Activated CD4-positive, alpha-beta memory T cell treated with anti-CD3 and anti-CD28 coated beads, Interleukin-2, amount 10 ng/mL, durations not matched to agents 7 days and 5 days (primary cell): Measurements from ENCODE around the gene USP44. TPM values are rescaled to one million over a fixed set of nuclear protein-coding genes. Genes with fewer than 3 reads are reported as not detected.
"Not testable (repeated sequence)": the region's sequence is repeated elsewhere in the genome, so short reads cannot be mapped to it uniquely, and the experiment has no call there.

ENCODE experiments used
- CTCF ChIA-PET: fragments of 350-600 bp; sonication (Branson Sonifier 250); formaldehyde crosslinking; loops from one replicate; lab custom pipeline; 2021; ENCODE audit warnings: antibody characterized with exemption, inconsistent platforms; lab: Charles Lee
- POLR2A ChIA-PET: fragments of 350-600 bp; sonication (Branson Sonifier 250); formaldehyde crosslinking; loops from one replicate; lab custom pipeline; 2021; ENCODE audit warnings: antibody characterized with exemption; lab: Charles Lee
- DNase-seq: peaks from one replicate; pipeline ENCODE4 v3.0.0-alpha.2; 2020
- H3K27ac Mint-ChIP-seq: one replicate; pipeline ENCODE4 v1.8.0; 2021; ENCODE audit warnings: mild to moderate bottlenecking, mixed read lengths
- H3K27me3 Mint-ChIP-seq: one replicate; pipeline ENCODE4 v1.8.0; 2021; ENCODE audit warnings: mixed read lengths
- H3K36me3 Mint-ChIP-seq: one replicate; pipeline ENCODE4 v1.8.0; 2021; ENCODE audit warnings: low read depth, mixed read lengths
- H3K4me1 Mint-ChIP-seq: one replicate; pipeline ENCODE4 v1.8.0; 2021; ENCODE audit warnings: mixed read lengths
- H3K4me3 Mint-ChIP-seq: one replicate; pipeline ENCODE4 v1.8.0; 2021; ENCODE audit warnings: mild to moderate bottlenecking, mixed read lengths
- H3K9me3 Mint-ChIP-seq: one replicate; pipeline ENCODE4 v1.8.0; 2021; ENCODE audit warnings: mixed read lengths
- total RNA-seq, 2 experiments: library from RNA; stranded (reverse); gene quantifications; one replicate each; pipeline ENCODE4 v1.2.3, GENCODE V29; 2021

Gene USP44
- total RNA-seq, 2 experiments from 2014 or later, result 0.88 to 1.5 TPM

GRCh38 chr12:95492462-95492861 is 58.8 kb downstream of the USP44 start:
- ChIA-PET POLR2A (no interaction called here), CTCF (no interaction called here)
- DNase-seq, result no peak
- Mint-ChIP-seq H3K27me3 (no peaks in the 10 kb centered on the region), H3K9me3 (no peaks in the 10 kb centered on the region), H3K4me3 (no peak overlapping the region), H3K4me1 (no peaks in the 10 kb centered on the region), H3K36me3 (peaks cover 45% of the 10 kb centered on the region), H3K27ac (no peak overlapping the region)

DNA sequence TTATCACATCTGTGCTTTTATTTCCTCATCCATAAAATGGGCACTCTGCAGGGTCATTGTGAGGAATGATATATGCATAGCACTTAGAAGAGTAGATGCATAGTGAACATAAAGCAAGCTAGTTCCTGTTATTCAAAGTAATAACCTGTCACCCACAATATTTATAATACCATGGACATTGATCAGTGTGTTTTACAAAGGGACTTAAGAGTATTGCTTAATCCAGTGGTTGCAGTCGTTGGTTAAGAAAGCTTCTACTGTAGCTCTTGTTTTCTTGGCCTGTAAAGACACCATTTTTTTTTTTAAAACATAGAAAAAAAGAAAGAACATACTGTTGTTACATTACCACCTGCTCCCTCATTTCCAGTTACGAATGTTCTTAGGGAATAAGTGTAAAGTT is 64.3 kb downstream of the USP44 start:
- Mint-ChIP-seq H3K27ac (no peak overlapping the region), H3K4me1 (peaks cover 8% of the 10 kb centered on the region), H3K4me3 (no peak overlapping the region), H3K27me3 (no peaks in the 10 kb centered on the region), H3K36me3 (peaks cover 46% of the 10 kb centered on the region), H3K9me3 (no peaks in the 10 kb centered on the region)
- ChIA-PET CTCF (no interaction called here), POLR2A (interaction anchor here (2.8 kb wide), 1 partner anchor 13 kb away, joined by 14 read pairs; the partner anchor contains the start of gene METAP2)
- no peak for DNase-seq

GRCh38 chr12:95484524-95484923 is 66.8 kb downstream of the USP44 start:
- DNase-seq, result no peak
- no peak overlapping the region for H3K4me3 Mint-ChIP-seq
- peaks cover 29% of the 10 kb centered on the region for H3K4me1 Mint-ChIP-seq
- no peaks in the 10 kb centered on the region for H3K27me3 Mint-ChIP-seq
- ChIA-PET CTCF (no interaction called here), POLR2A (no interaction called here)
- H3K9me3 Mint-ChIP-seq, result no peaks in the 10 kb centered on the region
- no peak overlapping the region for H3K27ac Mint-ChIP-seq
- peaks cover 47% of the 10 kb centered on the region for H3K36me3 Mint-ChIP-seq

DNA sequence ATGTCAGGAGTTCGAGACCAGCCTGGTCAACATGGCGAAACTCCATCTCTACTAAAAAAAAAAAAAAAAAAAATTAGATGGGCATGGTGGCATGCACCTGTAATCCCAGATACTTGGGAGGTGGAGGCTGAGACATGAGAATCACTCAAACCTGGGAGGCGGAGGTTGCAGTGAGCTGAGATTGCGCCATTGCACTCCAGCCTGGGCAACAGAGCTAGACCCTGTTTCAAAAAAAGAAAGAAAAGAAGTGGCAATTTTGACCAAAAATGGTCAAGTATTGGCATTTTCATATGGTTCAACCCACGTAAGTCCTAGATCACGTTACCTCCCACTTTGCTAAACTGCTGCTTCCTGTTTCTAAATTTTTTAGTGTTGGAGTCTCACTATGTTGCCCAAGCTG is 68.7 kb downstream of the USP44 start:
- DNase-seq, H3K4me3 Mint-ChIP-seq, H3K9me3 Mint-ChIP-seq, H3K27me3 Mint-ChIP-seq, H3K27ac Mint-ChIP-seq: not testable (repeated sequence)
- peaks cover 60% of the 10 kb centered on the region for H3K36me3 Mint-ChIP-seq
- CTCF ChIA-PET, result interaction anchor here (0.7 kb wide), 1 partner anchor 8 kb away, joined by 5 read pairs; the partner anchor contains the start of gene METAP2
- peaks cover 43% of the 10 kb centered on the region for H3K4me1 Mint-ChIP-seq
- POLR2A ChIA-PET, result interaction anchor here (1.0 kb wide), 1 partner anchor 9 kb away, joined by 4 read pairs; the partner anchor contains the start of gene METAP2

GRCh38 chr12:95481888-95482287 is 69.4 kb downstream of the USP44 start:
- no peaks in the 10 kb centered on the region for H3K27me3 Mint-ChIP-seq
- ChIA-PET POLR2A (interaction anchor here (1.0 kb wide), 1 partner anchor 8 kb away, joined by 4 read pairs; the partner anchor contains the start of gene METAP2), CTCF (no interaction called here)
- peaks cover 43% of the 10 kb centered on the region for H3K4me1 Mint-ChIP-seq
- peaks cover 56% of the 10 kb centered on the region for H3K36me3 Mint-ChIP-seq
- H3K27ac Mint-ChIP-seq, result no peak overlapping the region
- DNase-seq, result no peak
- H3K9me3 Mint-ChIP-seq, result no peaks in the 10 kb centered on the region
- H3K4me3 Mint-ChIP-seq, result no peak overlapping the region

GRCh38 chr12:95481072-95481471 is 70.2 kb downstream of the USP44 start:
- no peak overlapping the region for H3K4me3 Mint-ChIP-seq
- H3K4me1 Mint-ChIP-seq, result peaks cover 50% of the 10 kb centered on the region

GRCh38 chr12:95480230-95480629 is 71.0 kb downstream of the USP44 start:
- CTCF ChIA-PET, result no interaction called here
- no peak overlapping the region for H3K27ac Mint-ChIP-seq
- H3K4me1 Mint-ChIP-seq, result peaks cover 58% of the 10 kb centered on the region
- no peak for DNase-seq
- POLR2A ChIA-PET, result no interaction called here
- H3K4me3 Mint-ChIP-seq, result no peak overlapping the region
- H3K36me3 Mint-ChIP-seq, result peaks cover 61% of the 10 kb centered on the region
- H3K9me3 Mint-ChIP-seq, result no peaks in the 10 kb centered on the region
- no peaks in the 10 kb centered on the region for H3K27me3 Mint-ChIP-seq

More at GRCh38 chr12:95481072-95481471, 70.2 kb downstream of the USP44 start:
- ChIA-PET POLR2A (no interaction called here), CTCF (interaction anchor here (1.0 kb wide), 1 partner anchor 363 kb away, joined by 3 read pairs; no protein-coding TSS in a partner anchor)
- H3K36me3 Mint-ChIP-seq, result peaks cover 56% of the 10 kb centered on the region
- no peaks in the 10 kb centered on the region for H3K27me3 Mint-ChIP-seq
- peak overlapping the region; percentile 52 for H3K27ac Mint-ChIP-seq
- no peak for DNase-seq
- H3K9me3 Mint-ChIP-seq, result no peaks in the 10 kb centered on the region

GRCh38 chr12:95474660-95474958 is 76.7 kb downstream of the USP44 start:
- no peaks in the 10 kb centered on the region for H3K9me3 Mint-ChIP-seq
- CTCF ChIA-PET, result interaction anchor here (0.5 to 2.1 kb wide), 6 partner anchors 8 to 741 kb away, joined by 3 to 10 read pairs (median 4); partner anchors contain the start of genes FGD6, NR2C1 and VEZT
- peaks cover 40% of the 10 kb centered on the region for H3K36me3 Mint-ChIP-seq
- H3K27me3 Mint-ChIP-seq, result peaks cover 2% of the 10 kb centered on the region
- DNase-seq, result no peak
- peak overlapping the region; percentile 96 for H3K27ac Mint-ChIP-seq
- POLR2A ChIA-PET, result interaction anchor here (0.8 to 3.8 kb wide), 11 partner anchors 9 to 1267 kb away, joined by 3 to 22 read pairs (median 7); partner anchors contain the start of genes AMDHD1, CCDC38, FGD6 and NDUFA12
- H3K4me3 Mint-ChIP-seq, result peak overlapping the region; percentile 100
- peaks cover 43% of the 10 kb centered on the region for H3K4me1 Mint-ChIP-seq

GRCh38 chr12:95473884-95474659 is 77.2 kb downstream of the USP44 start, which contains the start of gene METAP2:
METAP2 (plus strand) TSS chr12:95474152; CDS start chr12:95474180, 28 bp downstream.
- peak within 1 kb of the TSS; percentile 96 for H3K27ac Mint-ChIP-seq
- H3K27me3 Mint-ChIP-seq, result peaks cover 2% of the 10 kb centered on the region
- H3K4me3 Mint-ChIP-seq, result peak within 1 kb of the TSS; percentile 100

DNA sequence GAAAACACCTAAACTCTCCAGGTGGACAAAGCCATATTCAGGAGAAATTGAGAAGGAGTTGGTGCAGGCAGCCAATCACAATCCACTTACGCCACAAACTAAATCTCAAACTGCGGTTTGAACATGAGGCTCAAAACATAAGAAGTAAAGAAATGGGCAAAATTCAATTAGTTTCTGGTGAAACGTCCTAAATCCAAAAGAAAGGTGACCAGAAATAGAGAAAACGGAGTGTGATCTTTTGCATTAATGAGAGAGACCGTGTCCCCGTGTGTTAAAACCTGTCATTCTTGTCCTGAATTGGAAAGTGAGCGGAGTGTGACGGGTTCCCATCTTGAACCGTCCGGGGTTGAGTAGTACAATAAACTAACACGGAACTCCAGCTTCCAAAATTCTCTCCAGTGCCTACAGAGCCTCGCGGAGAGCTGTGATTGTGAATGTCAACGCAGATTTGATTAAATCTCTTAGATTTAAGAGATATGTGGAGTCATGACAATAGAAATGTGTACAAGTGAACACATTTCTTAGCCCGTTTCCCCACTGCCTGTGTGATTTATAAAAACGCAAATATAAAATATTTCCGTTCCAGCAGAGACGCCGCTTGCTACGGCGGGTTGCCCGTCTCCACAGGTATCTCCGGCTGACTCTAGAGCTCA is 77.9 kb downstream of the USP44 start:
- Mint-ChIP-seq H3K4me3 (peak overlapping the region; percentile 100), H3K27ac (peak overlapping the region; percentile 96), H3K36me3 (peaks cover 29% of the 10 kb centered on the region), H3K4me1 (peaks cover 35% of the 10 kb centered on the region), H3K9me3 (no peaks in the 10 kb centered on the region), H3K27me3 (peaks cover 2% of the 10 kb centered on the region)
- peak; percentile 32 for DNase-seq
- ChIA-PET POLR2A (interaction anchor here (0.7 to 3.8 kb wide), 20 partner anchors 9 to 1434 kb away, joined by 3 to 22 read pairs (median 4); partner anchors contain the start of genes AMDHD1, CCDC38, FGD6 and NDUFA12), CTCF (interaction anchor here (0.8 to 2.1 kb wide), 4 partner anchors 52 to 400 kb away, joined by 3 to 10 read pairs (median 6); partner anchors contain the start of gene NR2C1)

More at GRCh38 chr12:95473884-95474659, 77.2 kb downstream of the USP44 start, which contains the start of gene METAP2:
- Mint-ChIP-seq H3K9me3 (no peaks in the 10 kb centered on the region), H3K36me3 (peaks cover 36% of the 10 kb centered on the region), H3K4me1 (peaks cover 40% of the 10 kb centered on the region)
- DNase-seq, result peak; percentile 90
- ChIA-PET CTCF (interaction anchor here (0.5 to 2.1 kb wide), 8 partner anchors 9 to 741 kb away, joined by 3 to 10 read pairs (median 4); partner anchors contain the start of genes FGD6, NR2C1 and VEZT), POLR2A (interaction anchor here (0.7 to 3.8 kb wide), 22 partner anchors 9 to 1434 kb away, joined by 3 to 22 read pairs (median 4); partner anchors contain the start of genes AMDHD1, CCDC38, FGD6 and NDUFA12)

GRCh38 chr12:95470300-95470699 is 81.0 kb downstream of the USP44 start:
- H3K4me1 Mint-ChIP-seq, result peaks cover 14% of the 10 kb centered on the region
- CTCF ChIA-PET, result no interaction called here
- POLR2A ChIA-PET, result no interaction called here
- no peaks in the 10 kb centered on the region for H3K9me3 Mint-ChIP-seq
- DNase-seq, result no peak
- peaks cover 2% of the 10 kb centered on the region for H3K27me3 Mint-ChIP-seq
- no peak overlapping the region for H3K27ac Mint-ChIP-seq
- H3K4me3 Mint-ChIP-seq, result no peak overlapping the region
- H3K36me3 Mint-ChIP-seq, result peaks cover 5% of the 10 kb centered on the region
